Skin epidermis (tissue), 12 donors: Measurements from ENCODE around the gene TMBIM4.
A peak's percentile ranks its signal among the peaks of the same experiment; 100 is the strongest.
"Not testable (repeated sequence)": the region's sequence is repeated elsewhere in the genome, so short reads cannot be mapped to it uniquely, and the experiment has no call there.

ENCODE experiments used
- H3K27ac ChIP-seq, 21 experiments: fragments of 200-600 bp; sonication (generic) in 11 of 21; one replicate each; pipeline ENCODE4 v1.5.0; 2020; ENCODE audit warnings: mild to moderate bottlenecking in 3 of 21, inconsistent platforms in 2 of 21, moderate library complexity in 2 of 21
- H3K4me3 ChIP-seq, 7 experiments: fragments of 200-600 bp; sonication (generic) in 2 of 7; one replicate each; pipeline ENCODE4 v1.5.0; 2020; ENCODE audit warnings: inconsistent platforms in 2 of 7, mild to moderate bottlenecking in 2 of 7, moderate library complexity in 1 of 7

The TMBIM4 gene

GRCh38 chr12:66187821-66188220 lies 18.0 kb upstream of the TMBIM4 start:
- H3K27ac ChIP-seq, result peak overlapping the region in 2 of 21 experiments; percentile 9 to 81
- H3K4me3 ChIP-seq, result no peak overlapping the region

GRCh38 chr12:66187036-66187435 lies 17.2 kb upstream of the TMBIM4 start:
- Histone ChIP-seq H3K27ac (peak overlapping the region in 1 of 21 experiments; percentile 6), H3K4me3 (no peak overlapping the region)

DNA sequence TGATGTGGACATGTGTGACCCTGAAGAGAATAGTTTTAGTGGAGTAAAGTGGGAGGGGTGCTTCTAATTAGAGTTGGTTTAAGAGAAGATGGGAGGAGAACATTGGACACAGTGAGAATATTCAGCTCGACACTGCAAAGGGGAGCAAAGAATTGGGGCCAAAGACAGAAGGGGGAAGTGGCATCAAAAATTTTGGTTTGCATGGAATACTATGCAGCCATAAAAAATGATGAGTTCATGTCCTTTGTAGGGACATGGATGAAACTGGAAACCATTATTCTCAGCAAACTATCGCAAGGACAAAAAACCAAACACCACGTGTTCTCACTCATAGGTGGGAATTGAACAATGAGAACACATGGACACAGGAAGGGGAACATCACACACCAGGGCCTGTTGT lies 15.0 kb upstream of the TMBIM4 start:
- H3K27ac ChIP-seq, H3K4me3 ChIP-seq: not testable (repeated sequence)

DNA sequence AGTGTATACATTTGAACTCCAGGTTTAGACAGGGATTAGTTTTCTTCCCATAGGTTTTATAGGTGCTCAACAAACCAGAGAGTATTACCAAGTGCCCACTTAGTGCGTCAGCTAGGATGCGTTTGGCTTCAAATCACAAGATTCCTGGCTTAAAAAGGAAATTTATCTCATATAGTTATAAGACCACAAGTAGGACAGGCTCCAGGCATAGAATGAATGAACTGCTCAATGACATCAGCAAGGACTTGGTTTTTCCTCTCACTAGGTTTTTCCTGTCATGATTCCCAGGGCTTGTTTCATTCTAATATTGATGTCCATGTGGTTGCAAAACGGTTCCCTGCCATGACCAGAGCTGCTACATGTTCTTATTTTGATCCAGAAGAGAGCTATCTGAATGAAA lies 13.2 kb upstream of the TMBIM4 start:
- H3K4me3 ChIP-seq, result no peak overlapping the region
- H3K27ac ChIP-seq, result no peak overlapping the region

GRCh38 chr12:66176105-66176900 lies 6.5 kb upstream of the TMBIM4 start:
- no peak overlapping the region for H3K4me3 ChIP-seq
- H3K27ac ChIP-seq, result no peak overlapping the region

- H3K4me3 ChIP-seq, H3K27ac ChIP-seq: not testable (repeated sequence)
Observed at GRCh38 chr12:66174391-66175325, 4.9 kb upstream of the TMBIM4 start.

- Histone ChIP-seq H3K4me3 (peak overlapping the region in 6 of 7 experiments; percentile 53 to 88 (median 66)), H3K27ac (peak overlapping the region in 17 of 21 experiments; percentile 89 to 100 (median 99))
Observed at GRCh38 chr12:66170606-66171005, 810 bp upstream of the TMBIM4 start.

- peak overlapping the region in 6 of 7 experiments; percentile 50 to 88 (median 62) for H3K4me3 ChIP-seq
- H3K27ac ChIP-seq, result peak overlapping the region in 15 of 21 experiments; percentile 92 to 100 (median 99)
Observed at GRCh38 chr12:66168410-66168809, 1.4 kb downstream of the TMBIM4 start.

DNA sequence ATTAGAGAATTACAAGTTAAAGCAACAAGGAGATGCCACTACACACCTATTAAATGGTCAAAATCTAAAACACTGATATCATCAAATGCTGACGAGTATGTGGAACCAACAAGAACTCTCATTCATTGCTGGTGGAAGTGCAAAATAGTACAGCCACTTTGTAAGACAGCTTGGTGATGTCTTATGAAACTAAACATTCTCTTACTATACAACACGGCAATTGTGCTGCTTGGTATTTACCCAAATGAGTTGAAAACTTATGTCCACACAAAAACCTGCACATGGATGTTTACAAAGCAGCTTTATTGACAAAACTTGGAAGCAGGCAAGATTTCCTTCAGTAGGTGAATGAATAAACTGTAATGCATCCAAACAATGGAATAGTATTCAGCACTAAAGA lies 3.2 kb downstream of the TMBIM4 start:
- H3K4me3 ChIP-seq, result no peak overlapping the region

GRCh38 chr12:66165141-66165540 lies 4.7 kb downstream of the TMBIM4 start:
- no peak overlapping the region for H3K27ac ChIP-seq
- H3K4me3 ChIP-seq, result no peak overlapping the region

More for the DNA sequence above, 3.2 kb downstream of the TMBIM4 start:
- H3K27ac ChIP-seq, result no peak overlapping the region

GRCh38 chr12:66164349-66164821 lies 5.4 kb downstream of the TMBIM4 start:
- Histone ChIP-seq H3K27ac (no peak overlapping the region), H3K4me3 (no peak overlapping the region)

GRCh38 chr12:66163289-66163688 lies 6.5 kb downstream of the TMBIM4 start:
- H3K4me3 ChIP-seq, result no peak overlapping the region
- H3K27ac ChIP-seq, result no peak overlapping the region

GRCh38 chr12:66162701-66163100 lies 7.1 kb downstream of the TMBIM4 start:
- Histone ChIP-seq H3K4me3 (no peak overlapping the region), H3K27ac (no peak overlapping the region)

GRCh38 chr12:66160704-66161103 lies 9.1 kb downstream of the TMBIM4 start:
- no peak overlapping the region for H3K4me3 ChIP-seq
- H3K27ac ChIP-seq, result no peak overlapping the region

DNA sequence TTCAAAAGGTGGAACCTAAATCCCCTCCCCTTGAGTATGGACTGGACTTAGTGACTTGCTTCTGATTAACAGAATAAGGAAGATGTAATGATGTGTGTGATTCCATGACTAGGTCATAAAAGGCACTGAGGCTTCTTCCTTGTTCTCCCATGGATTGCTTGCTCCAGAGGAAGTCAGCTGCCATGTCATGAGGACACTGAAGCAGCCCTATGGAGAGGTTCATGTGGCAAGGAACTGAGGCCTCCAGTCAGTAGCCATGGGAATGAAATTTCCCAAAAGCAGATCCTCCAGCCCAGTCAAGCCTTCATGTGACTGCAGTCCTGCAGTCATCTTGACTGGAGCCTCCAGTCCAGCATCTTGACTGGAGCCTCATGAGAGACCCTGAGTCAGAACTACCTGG lies 10.7 kb downstream of the TMBIM4 start:
- no peak overlapping the region for H3K27ac ChIP-seq
- H3K4me3 ChIP-seq, result no peak overlapping the region

DNA sequence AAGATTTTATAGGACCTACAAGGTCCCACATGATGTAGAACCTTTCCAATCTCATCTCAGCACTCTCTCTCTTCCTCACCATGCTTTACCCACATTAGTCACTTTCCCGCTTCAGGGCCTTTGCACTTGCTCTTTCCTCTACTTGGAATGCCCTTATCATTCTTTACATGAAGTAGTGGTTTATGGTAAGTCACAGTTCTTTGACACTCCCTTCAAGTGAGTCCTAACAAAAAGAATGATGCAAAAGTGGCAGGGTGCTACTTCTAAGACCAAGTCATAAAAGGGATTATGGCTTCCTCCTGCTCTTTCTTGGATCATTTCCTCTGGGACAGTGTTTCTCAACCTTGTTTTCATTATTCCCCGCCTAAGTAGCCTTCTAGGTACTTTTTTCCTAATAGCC lies 13.1 kb downstream of the TMBIM4 start:
- Histone ChIP-seq H3K4me3 (no peak overlapping the region), H3K27ac (no peak overlapping the region)

DNA sequence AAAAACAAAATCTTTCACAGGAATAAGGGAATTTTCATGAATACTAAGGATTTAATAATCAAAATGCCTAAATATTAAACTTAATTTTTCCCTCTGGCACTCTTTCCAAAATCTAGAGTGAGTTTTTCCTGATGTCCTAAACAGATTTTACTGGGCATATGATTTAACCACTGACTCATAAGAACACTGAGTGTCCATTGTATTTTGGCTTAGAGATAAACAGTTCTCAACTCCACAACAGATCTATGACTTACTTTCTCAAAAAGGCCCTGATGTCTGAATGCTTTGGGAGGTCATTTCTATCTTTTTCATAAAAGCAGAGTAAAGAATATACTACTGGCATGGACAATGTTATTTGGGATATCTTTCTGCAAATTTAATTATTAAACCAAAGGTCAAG lies 15.0 kb downstream of the TMBIM4 start:
- peak overlapping the region in 6 of 21 experiments; percentile 6 to 37 (median 34) for H3K27ac ChIP-seq
- no peak overlapping the region for H3K4me3 ChIP-seq

DNA sequence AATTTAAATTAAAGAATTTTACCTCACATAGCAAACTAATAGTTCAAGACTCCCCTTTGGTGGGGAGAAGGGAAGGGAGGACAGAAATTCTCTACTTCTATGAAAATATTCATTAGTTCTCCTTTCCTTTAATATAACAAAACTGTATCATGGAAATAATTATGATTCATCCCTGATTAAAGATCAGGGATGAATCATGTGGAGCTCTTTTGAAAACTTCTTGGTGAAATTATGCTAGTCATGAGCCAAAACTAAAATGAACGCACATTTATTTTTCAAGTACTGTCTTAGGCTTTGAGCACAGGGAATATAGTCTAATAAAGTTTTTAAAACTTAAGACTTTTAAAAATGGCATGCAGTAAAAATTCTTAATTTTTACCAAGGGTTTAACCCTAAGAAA lies 17.1 kb downstream of the TMBIM4 start:
- H3K27ac ChIP-seq, result peak overlapping the region in 5 of 21 experiments; percentile 4 to 29 (median 19)
- H3K4me3 ChIP-seq, result no peak overlapping the region

GRCh38 chr12:66149702-66150398 lies 19.9 kb downstream of the TMBIM4 start:
- no peak overlapping the region for H3K27ac ChIP-seq
- no peak overlapping the region for H3K4me3 ChIP-seq
